Forelimb muscle (tissue), 1 donor: ENCODE measurements around the gene SLC22A3. TPM values are rescaled to one million over a fixed set of nuclear protein-coding genes. Genes with fewer than 3 reads are reported as not detected.

Experiments
- DNase-seq: peaks from one replicate; pipeline ENCODE4 v3.0.0-alpha.2; 2013; ENCODE audit warnings: low read depth
- polyA plus RNA-seq: library from polyadenylated mRNA; unstranded; fragments of 120-200 nt; gene quantifications from one replicate; pipeline ENCODE4 v1.2.1, GENCODE V29; 2013; ENCODE audit not compliant: insufficient read length

SLC22A3 gene
- polyA plus RNA-seq, 1 donor: 11.8 TPM

- DNase-seq: no peak
Observed at GRCh38 chr6:160333841-160334240, 14.3 kb upstream of the SLC22A3 start.

DNA sequence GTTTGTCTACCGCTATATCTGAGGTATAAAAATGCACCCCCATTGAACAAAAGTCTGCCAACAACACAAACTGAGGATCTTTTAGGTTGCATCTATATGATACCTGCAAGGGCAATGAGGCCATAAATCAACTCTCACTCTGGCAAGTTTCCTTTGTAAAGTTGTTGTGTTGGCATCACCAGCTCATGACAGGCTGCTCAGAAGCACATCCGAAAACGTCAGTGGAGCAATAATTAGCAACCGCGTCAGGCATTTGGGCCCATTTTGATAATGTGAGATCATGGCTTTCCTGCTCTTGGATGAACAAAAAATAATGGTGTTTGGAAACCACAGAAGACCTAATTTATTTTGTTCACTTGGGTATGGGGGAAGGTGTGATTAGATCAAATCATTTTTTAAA, 12.0 kb upstream of the SLC22A3 start:
- no peak for DNase-seq

GRCh38 chr6:160337301-160337700, 10.9 kb upstream of the SLC22A3 start:
- DNase-seq: no peak

GRCh38 chr6:160337991-160338390, 10.2 kb upstream of the SLC22A3 start:
- no peak for DNase-seq

GRCh38 chr6:160343144-160343543, 5.0 kb upstream of the SLC22A3 start:
- no peak for DNase-seq

GRCh38 chr6:160344271-160344670, 3.9 kb upstream of the SLC22A3 start:
- no peak for DNase-seq

DNA sequence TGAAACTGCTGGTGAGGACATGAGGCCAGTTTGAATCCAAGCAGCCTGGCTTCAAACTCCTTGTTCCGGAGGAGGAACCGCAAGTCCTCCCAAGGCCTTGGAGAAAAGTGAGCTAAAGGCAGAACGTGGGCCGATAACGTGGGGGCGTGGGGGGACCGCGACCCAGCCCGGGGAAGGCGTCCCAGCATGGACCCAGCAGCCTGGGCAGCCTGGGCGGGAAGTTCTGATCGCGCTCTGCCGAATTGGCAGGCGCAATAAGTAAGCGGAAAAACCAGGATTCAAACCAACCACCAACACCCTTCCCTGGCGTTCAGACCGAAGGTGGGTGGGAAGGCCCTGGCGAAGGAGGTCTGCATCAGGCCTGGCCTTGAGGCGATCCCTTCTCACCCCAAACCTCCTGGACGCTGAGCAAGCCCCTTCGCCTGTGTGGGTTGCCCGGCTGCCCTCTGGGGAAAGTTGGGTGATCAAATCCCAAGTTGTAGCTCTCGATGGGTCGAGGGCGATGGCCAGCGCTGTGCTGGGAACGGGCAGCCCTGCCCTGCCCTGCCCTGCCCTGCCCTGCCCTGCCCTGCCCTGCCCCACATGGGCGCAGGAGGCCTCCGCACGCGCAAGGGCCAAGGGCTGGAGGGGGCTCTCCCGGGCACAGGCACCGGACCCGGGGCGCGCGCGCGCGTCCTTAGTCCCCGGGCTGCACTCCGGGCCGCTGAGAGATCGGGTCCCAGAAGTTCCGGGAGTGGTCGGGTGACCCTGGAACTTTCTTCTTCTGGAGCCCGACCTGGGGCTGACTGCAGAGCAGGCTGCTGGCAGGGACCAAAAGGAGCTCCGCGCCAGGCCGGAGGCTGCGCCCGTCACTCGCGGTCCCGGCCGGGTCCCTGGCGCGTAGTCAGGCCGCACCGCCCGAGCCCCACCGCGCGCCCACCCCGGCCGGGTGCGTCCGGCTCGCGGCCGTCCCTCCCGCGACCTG, 637 bp upstream of the SLC22A3 start:
- no peak for DNase-seq

DNA sequence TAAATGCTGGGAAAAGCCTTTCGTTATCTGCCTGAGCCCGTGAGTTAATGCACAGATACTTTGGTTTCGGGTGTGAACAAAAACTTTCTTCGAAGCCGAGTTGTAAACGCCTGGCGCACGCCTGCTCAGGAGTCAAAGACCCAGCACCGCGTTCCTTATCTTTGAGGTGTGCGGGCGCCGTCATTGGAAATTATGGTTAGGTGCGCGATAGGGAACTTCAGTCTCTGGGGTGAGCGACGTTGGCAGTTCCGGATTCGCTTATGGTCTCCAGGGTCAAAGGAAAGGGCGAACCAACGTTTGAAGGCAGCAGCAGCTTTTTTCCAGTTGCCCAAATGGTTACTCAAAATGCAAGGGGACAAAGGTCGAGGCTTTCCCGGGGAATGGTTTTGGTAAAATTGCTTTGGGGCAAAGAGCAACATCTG, 853 bp downstream of the SLC22A3 start:
- DNase-seq: no peak

- no peak for DNase-seq
Observed at GRCh38 chr6:160349814-160350350, 1.7 kb downstream of the SLC22A3 start.

DNA sequence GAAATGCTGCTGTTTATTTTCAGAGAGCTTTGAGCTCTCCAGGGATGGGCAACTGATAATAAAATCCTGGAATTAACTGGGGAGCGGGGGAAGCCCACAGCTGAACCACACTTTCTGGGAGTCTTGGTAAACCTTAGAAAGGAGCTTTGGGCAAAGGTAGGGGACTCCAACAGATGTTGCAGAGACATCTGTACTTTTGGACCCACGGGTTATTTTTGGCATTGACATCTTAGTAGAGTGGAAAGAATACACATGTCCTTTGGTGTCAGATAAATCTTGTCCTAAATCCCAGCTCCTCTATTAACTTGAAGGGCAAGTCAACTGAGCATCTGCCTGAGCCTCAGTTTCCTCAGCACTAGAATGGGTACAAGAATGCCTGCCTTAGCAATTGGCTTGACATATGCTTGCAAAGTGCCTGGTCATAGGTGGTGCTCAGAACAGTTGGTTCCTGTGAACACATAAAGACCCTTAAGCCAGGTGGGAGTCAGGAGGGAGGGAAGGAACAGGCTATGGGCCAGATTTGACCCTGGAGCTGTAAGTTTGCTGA, 5.8 kb downstream of the SLC22A3 start:
- no peak for DNase-seq

- DNase-seq: no peak
Observed at GRCh38 chr6:160355001-160355400, 6.8 kb downstream of the SLC22A3 start.

DNA sequence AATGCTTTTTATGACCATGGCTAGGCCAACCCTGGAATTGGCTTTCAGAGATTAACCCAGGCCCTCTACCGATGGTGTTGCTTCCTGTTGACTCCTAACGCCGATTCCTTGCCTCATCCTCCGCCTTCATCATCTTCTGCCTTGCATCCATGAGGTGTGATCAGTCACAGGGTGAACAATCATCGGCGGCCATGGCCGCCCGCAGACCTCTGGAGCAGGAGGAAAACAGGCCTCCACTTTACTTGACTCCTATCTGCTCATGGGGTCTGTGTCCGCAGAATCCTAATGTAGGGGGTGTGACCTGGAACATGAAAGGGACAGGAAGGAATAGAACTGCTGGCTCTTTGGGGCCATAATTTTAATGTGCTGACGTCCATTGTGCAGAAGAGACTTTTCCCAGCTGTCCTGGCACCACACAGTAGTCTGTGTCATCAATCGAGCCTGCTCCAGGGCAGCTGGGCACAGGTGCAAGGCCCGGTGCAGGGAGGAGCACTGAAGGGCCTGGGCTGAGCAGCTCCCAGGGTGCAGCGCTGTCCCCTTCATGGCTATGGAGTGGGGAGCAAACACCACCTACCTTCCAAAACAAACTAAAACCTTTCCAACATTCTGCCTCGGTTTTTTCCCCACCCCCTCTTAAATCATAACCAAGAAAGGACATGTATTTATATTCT, 8.0 kb downstream of the SLC22A3 start:
- no peak for DNase-seq

- DNase-seq: no peak
Observed at GRCh38 chr6:160357088-160357487, 8.9 kb downstream of the SLC22A3 start.

GRCh38 chr6:160358225-160359119, 10.3 kb downstream of the SLC22A3 start:
- no peak for DNase-seq

- DNase-seq: no peak
Observed at GRCh38 chr6:160360955-160361354, 12.8 kb downstream of the SLC22A3 start.

DNA sequence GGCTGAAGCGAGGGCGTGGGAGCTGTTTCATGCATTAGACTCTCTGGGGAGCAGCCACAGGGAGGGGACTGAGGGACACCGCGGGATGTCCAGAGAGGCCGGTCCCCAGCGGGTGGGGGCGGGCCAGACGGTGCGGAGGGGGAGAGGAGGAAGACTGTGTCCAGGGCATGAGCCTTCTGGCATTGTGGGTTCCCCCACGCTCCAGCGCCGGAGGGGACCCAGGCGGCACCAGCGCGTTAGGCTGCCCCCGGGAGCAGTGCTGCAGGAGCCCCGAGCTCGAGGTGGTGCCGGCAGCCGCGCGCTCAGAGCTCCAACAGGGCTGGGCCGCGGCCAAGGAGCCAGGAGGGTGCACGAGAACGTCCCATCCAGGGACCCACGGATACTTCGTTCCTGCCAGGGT, 14.4 kb downstream of the SLC22A3 start:
- DNase-seq: no peak

GRCh38 chr6:160363016-160363996, 15.1 kb downstream of the SLC22A3 start:
- DNase-seq: no peak

GRCh38 chr6:160365117-160365516, 16.9 kb downstream of the SLC22A3 start:
- no peak for DNase-seq

GRCh38 chr6:160367798-160368547, 19.8 kb downstream of the SLC22A3 start:
- no peak for DNase-seq
